H1 (cell line): ENCODE measurements around the gene TMEM140.

Source experiments
- MAX ChIP-seq: IDR thresholded peaks from 2 replicates; pipeline ENCODE4 v1.6.1; 2012; ENCODE audit warnings: inconsistent platforms
- TAF1 ChIP-seq: IDR thresholded peaks from 2 replicates; pipeline ENCODE4 v1.6.1; 2011; ENCODE audit warnings: mild to moderate bottlenecking, low read depth, low read length
- TF ChIP-seq, protein P1 (sequence below), 3 experiments: IDR thresholded peaks; 1 replicate in 2 of 3; 2 replicates in 1 of 3; pipeline versions ENCODE4 v1.5.1 to v1.6.1; 2011; ENCODE audit warnings: low read length in 3 of 3, mild to moderate bottlenecking in 3 of 3, inconsistent platforms in 2 of 3, low read depth in 1 of 3, moderate library complexity in 1 of 3; ENCODE audit not compliant: insufficient read depth in 1 of 3; ENCODE audit errors: control extremely low read depth in 1 of 3

DNA sequence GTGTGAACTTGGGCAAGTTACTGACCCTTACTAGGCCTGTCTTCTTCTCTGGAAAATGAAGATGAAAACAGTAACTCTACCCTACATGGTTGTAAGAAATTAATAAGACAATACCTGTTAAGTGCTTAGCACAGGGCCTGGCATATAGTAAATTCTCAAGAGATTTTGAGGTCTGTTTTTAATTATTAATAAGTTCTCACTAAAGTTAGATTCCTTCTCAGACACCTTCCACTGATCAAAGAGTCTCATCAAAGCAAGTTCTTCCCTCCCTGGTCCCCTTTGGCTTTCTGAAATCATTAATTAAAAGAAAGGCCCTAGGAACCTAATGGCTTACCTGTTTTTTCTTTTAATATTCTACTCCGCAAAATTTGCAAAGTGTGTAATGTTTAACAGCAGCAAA, 4.6 kb downstream of the TMEM140 start:
- TF ChIP-seq, protein P1, sequence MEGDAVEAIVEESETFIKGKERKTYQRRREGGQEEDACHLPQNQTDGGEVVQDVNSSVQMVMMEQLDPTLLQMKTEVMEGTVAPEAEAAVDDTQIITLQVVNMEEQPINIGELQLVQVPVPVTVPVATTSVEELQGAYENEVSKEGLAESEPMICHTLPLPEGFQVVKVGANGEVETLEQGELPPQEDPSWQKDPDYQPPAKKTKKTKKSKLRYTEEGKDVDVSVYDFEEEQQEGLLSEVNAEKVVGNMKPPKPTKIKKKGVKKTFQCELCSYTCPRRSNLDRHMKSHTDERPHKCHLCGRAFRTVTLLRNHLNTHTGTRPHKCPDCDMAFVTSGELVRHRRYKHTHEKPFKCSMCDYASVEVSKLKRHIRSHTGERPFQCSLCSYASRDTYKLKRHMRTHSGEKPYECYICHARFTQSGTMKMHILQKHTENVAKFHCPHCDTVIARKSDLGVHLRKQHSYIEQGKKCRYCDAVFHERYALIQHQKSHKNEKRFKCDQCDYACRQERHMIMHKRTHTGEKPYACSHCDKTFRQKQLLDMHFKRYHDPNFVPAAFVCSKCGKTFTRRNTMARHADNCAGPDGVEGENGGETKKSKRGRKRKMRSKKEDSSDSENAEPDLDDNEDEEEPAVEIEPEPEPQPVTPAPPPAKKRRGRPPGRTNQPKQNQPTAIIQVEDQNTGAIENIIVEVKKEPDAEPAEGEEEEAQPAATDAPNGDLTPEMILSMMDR (IDR thresholded peaks at IDR 0.05; ENCODE audit: control extremely low read depth in 1 of 3, insufficient read depth in 1 of 3, low read depth in 1 of 3, low read length in 3 of 3), result no peak
- TF ChIP-seq MAX, result no peak
- no peak for TF ChIP-seq TAF1
